K562 (cell line): ENCODE results near the gene GBF1. TPM values are rescaled to one million over a fixed set of nuclear protein-coding genes. Genes with fewer than 3 reads are reported as not detected.

ENCODE experiments used
- ATF1 ChIP-seq, 2 experiments: fragments of 450-650 bp in 1 of 2; IDR thresholded peaks; 2 replicates each; pipeline ENCODE4 v1.6.1; 2016; ENCODE audit warnings: missing compliant biosample characterization in 1 of 2, missing genetic modification characterization in 1 of 2
- BRF1 ChIP-seq: IDR thresholded peaks from 3 replicates; pipeline ENCODE4 v1.6.1; 2011; ENCODE audit warnings: borderline replicate concordance, mild to moderate bottlenecking; ENCODE audit not compliant: insufficient read length; ENCODE audit errors: extremely low read depth
- FOXK2 ChIP-seq, 2 experiments: fragments of 450-650 bp; IDR thresholded peaks in 1 of 2; conservative IDR thresholded peaks in 1 of 2; 2 replicates each; pipeline ENCODE4 v1.6.1; 2016; ENCODE audit warnings: low read depth in 2 of 2, mild to moderate bottlenecking in 1 of 2
- KDM5B ChIP-seq: fragments of 200-600 bp; sonication (generic); IDR thresholded peaks from 2 replicates; pipeline ENCODE4 v1.6.1; 2012; ENCODE audit warnings: low read depth, mild to moderate bottlenecking, moderate library complexity, low read length, control low read depth, inconsistent platforms; ENCODE audit not compliant: insufficient replicate concordance
- NCOA4 ChIP-seq: fragments of 450-650 bp; IDR thresholded peaks from 2 replicates; pipeline ENCODE4 v1.6.1; 2018; ENCODE audit warnings: mild to moderate bottlenecking; ENCODE audit not compliant: partially characterized antibody
- PML ChIP-seq: IDR thresholded peaks from 2 replicates; pipeline ENCODE4 v1.6.1; 2012; ENCODE audit warnings: low read length, inconsistent platforms
- SAP30 ChIP-seq: fragments of 200-600 bp; sonication (generic); IDR thresholded peaks from 2 replicates; pipeline ENCODE4 v1.6.1; 2012; ENCODE audit warnings: borderline replicate concordance, low read depth, mild to moderate bottlenecking, moderate library complexity, low read length, control low read depth, inconsistent platforms; ENCODE audit not compliant: insufficient read depth, poor library complexity, severe bottlenecking
- SMAD2 ChIP-seq: fragments of 150-350 bp; IDR thresholded peaks from 2 replicates; pipeline ENCODE4 v1.6.1; 2014; ENCODE audit warnings: low read depth, mild to moderate bottlenecking, low read length
- TAF1 ChIP-seq: IDR thresholded peaks from 2 replicates; pipeline ENCODE4 v1.6.1; 2011; ENCODE audit warnings: mild to moderate bottlenecking, low read length, moderate library complexity; ENCODE audit not compliant: insufficient read depth, control insufficient read depth, severe bottlenecking; ENCODE audit errors: extremely low read depth
- TAF9B ChIP-seq: fragments of 450-650 bp; IDR thresholded peaks from 2 replicates; pipeline ENCODE4 v1.6.1; 2018; ENCODE audit warnings: mild to moderate bottlenecking; ENCODE audit not compliant: partially characterized antibody
- TGIF2 ChIP-seq: sonication (generic); formaldehyde crosslinking; IDR thresholded peaks from 2 replicates; pipeline ENCODE4 v1.8.1; 2022; ENCODE audit warnings: mild to moderate bottlenecking, missing genetic modification reagents, moderate library complexity
- TSC22D4 ChIP-seq: fragments of 450-650 bp; IDR thresholded peaks from 2 replicates; pipeline ENCODE4 v1.6.1; 2016; ENCODE audit warnings: missing genetic modification characterization, missing biosample characterization, control low read depth
- ZBTB8A ChIP-seq: fragments of 450-650 bp; IDR thresholded peaks from 2 replicates; pipeline ENCODE4 v1.6.1; 2018; ENCODE audit warnings: mild to moderate bottlenecking, moderate library complexity; ENCODE audit not compliant: partially characterized antibody
- ZNF217 ChIP-seq: sonication (generic); formaldehyde crosslinking; IDR thresholded peaks from 2 replicates; pipeline ENCODE4 v1.8.0; 2022; ENCODE audit warnings: mild to moderate bottlenecking, missing genetic modification reagents
- ZNF3 ChIP-seq: fragments of 250-450 bp; sonication (Bioruptor Pico); IDR thresholded peaks from 2 replicates; pipeline ENCODE4 v1.5.0; 2021; ENCODE audit warnings: mild to moderate bottlenecking, moderate library complexity
- polyA plus RNA-seq, 8 experiments: library from polyadenylated mRNA; depleted of rRNA in 4 of 8; stranded (reverse) in 5 of 8; unstranded in 3 of 8; fragments of >200 nt; fragmentation: Nextera tagmentation in 2 of 8; fragmentation: Illumina TruSeq in 1 of 8; extraction: Ambion mirVana in 2 of 8; extraction: Trizol in 1 of 8; gene quantifications; 2 replicates each; pipeline versions ENCODE4 v1.2.1 to v1.2.3, GENCODE V29; 2011 to 2014; ENCODE audit warnings: inconsistent platforms in 1 of 8, missing spikeins in 1 of 8
- total RNA-seq, 7 experiments: library from RNA; depleted of rRNA in 6 of 7; stranded (reverse); fragments of >200 nt in 6 of 7; fragmentation: Illumina TruSeq in 2 of 7; extraction: Trizol in 2 of 7; gene quantifications; 2 replicates each; pipeline versions ENCODE4 v1.2.1 to v1.2.3, GENCODE V29; 2011 to 2021; ENCODE audit warnings: low replicate concordance in 1 of 7
- TF ChIP-seq, protein P1 (sequence below), 2 experiments: fragments of 450-650 bp; IDR thresholded peaks; 2 replicates each; pipeline ENCODE4 v1.6.1; 2016; ENCODE audit warnings: mild to moderate bottlenecking in 2 of 2, borderline replicate concordance in 1 of 2, low read depth in 1 of 2, moderate library complexity in 1 of 2
- TF ChIP-seq, protein P2 (sequence below): fragments of 250-450 bp; sonication (Bioruptor Pico); IDR thresholded peaks from 2 replicates; pipeline ENCODE4 v1.8.0; 2021; ENCODE audit warnings: moderate library complexity, mild to moderate bottlenecking, inconsistent platforms
- TF ChIP-seq, protein P3 (sequence below): sonication (generic); formaldehyde crosslinking; IDR thresholded peaks from 2 replicates; pipeline ENCODE4 v1.8.0; 2022; ENCODE audit warnings: missing genetic modification reagents, mild to moderate bottlenecking, borderline replicate concordance

GBF1 gene
- total and polyA plus RNA-seq, 9 of the 15 experiments (the other 6 are each of a cell fraction or from before 2014, with no cell fraction given): 0.69 to 28.0 (median 10.3) TPM

DNA sequence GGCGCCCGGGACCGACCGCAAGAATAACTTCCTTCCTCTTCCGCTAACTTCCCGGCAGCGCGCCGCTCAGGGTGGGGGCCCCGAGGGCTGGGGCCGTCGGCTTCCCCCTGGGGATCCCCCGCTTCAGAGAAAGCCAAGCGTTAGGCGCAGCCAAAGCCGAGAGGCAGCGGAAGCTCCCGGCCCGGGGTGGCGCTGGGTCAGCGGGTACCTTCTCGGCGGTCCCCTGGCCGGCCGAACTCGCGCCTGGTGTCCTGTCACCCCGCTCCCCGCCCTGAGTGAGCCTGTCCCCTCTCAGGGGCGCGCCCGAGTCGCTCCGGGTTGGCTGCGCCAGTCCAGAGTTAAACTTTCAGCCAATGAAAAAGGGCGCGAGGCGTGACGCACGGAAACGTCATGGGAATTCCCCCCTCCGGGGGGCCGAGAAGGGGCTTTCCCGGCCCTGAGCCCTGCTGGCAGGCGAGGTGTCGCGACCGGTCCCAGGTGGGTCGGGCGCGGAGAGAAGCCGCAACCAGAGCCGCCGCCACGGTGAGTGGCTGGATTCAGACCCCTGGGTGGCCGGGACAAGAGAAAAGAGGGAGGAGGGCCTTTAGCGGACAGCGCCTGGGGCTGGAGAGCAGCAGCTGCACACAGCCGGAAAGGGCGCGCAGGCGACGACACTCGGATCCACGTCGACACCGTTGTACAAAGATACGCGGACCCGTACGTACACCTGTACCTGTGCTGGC, 148.9 kb downstream of the GBF1 start (continued):
- TF ChIP-seq, protein P1, sequence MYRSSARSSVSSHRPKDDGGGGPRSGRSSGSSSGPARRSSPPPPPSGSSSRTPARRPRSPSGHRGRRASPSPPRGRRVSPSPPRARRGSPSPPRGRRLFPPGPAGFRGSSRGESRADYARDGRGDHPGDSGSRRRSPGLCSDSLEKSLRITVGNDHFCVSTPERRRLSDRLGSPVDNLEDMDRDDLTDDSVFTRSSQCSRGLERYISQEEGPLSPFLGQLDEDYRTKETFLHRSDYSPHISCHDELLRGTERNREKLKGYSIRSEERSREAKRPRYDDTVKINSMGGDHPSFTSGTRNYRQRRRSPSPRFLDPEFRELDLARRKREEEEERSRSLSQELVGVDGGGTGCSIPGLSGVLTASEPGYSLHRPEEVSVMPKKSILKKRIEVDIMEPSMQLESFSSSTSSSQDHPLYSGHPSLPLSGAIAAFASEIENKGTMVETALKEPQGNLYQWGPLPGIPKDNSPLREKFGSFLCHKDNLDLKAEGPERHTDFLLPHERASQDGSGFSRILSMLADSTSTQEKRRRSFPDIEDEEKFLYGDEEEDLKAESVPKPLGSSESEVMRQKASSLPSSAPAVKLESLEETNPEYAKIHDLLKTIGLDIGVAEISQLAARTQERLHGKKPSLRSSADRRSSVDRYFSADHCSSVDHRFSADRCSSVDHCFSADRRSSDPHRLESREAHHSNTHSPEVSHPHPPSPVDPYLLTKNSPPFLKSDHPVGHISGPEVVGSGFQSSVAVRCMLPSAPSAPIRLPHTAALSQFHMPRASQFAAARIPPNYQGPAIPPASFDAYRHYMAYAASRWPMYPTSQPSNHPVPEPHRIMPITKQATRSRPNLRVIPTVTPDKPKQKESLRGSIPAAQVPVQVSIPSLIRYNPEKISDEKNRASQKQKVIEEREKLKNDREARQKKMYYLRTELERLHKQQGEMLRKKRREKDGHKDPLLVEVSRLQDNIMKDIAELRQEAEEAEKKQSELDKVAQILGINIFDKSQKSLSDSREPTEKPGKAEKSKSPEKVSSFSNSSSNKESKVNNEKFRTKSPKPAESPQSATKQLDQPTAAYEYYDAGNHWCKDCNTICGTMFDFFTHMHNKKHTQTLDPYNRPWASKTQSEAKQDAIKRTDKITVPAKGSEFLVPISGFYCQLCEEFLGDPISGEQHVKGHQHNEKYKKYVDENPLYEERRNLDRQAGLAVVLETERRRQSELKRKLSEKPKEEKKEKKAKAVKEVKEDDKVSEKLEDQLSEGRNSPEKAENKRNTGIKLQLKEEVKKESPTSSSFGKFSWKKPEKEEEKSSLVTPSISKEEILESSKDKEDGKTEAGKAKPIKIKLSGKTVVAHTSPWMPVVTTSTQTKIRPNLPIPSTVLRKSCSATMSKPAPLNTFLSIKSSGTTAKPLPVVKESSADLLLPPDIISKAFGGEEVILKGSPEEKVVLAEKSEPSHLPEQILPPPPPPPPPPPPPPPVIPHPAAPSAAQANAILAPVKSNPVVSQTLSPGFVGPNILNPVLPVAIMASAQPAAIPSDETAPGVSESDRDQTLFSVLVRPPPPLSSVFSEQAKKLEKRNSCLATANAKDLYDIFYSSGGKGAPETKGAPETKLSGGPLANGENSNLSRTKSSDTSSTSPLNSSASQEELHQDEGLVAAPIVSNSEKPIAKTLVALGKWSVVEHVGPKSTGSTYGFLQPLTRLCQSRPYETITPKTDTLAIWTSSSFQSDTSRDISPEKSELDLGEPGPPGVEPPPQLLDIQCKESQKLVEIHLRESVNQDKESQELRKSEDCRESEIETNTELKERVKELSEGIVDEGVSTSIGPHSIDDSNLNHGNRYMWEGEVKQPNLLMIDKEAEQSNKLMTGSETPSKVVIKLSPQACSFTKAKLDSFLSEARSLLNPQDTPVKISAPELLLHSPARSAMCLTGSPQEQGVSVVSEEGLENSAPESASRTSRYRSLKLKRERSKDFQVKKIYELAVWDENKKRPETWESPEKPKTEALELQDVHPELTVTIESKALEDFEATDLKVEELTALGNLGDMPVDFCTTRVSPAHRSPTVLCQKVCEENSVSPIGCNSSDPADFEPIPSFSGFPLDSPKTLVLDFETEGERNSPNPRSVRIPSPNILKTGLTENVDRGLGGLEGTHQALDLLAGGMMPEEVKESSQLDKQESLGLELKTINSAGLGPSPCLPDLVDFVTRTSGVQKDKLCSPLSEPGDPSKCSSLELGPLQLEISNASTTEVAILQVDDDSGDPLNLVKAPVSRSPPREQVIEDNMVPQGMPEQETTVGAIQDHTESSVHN (IDR thresholded peaks at IDR 0.05; ENCODE audit: borderline replicate concordance in 1 of 2, low read depth in 1 of 2): no peak
- TF ChIP-seq TGIF2 (CRISPR knock-in tag) (0 out of 2 replicates have a peak, but pooled peaks have one; percentile 65), ZNF217 (no peak), SAP30 (peak; percentile 84), BRF1 (no peak), KDM5B (peak; percentile 45), TSC22D4 (tag) (no peak), SMAD2 (no peak), ZNF3 (CRISPR knock-in tag) (no peak), PML (no peak), FOXK2 (conservative IDR thresholded peaks at IDR 0.05 in 1 of 2, IDR thresholded peaks at IDR 0.05 in 1 of 2; ENCODE audit: low read depth in 2 of 2) (no peak), TAF1 (no peak), ATF1 (CRISPR knock-in tag; IDR thresholded peaks at IDR 0.05) (peak; percentile 55; the same call in 1 of the 2 replicates), ATF1 (tag; IDR thresholded peaks at IDR 0.05) (peak; percentile 99), NCOA4 (no peak), TAF9B (no peak), ZBTB8A (no peak)
- TF ChIP-seq, protein P2, sequence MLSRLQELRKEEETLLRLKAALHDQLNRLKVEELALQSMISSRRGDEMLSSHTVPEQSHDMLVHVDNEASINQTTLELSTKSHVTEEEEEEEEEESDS (CRISPR knock-in tag): no peak
- TF ChIP-seq, protein P3, sequence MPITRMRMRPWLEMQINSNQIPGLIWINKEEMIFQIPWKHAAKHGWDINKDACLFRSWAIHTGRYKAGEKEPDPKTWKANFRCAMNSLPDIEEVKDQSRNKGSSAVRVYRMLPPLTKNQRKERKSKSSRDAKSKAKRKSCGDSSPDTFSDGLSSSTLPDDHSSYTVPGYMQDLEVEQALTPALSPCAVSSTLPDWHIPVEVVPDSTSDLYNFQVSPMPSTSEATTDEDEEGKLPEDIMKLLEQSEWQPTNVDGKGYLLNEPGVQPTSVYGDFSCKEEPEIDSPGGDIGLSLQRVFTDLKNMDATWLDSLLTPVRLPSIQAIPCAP (CRISPR knock-in tag): no peak
